NCI-H69 (cell line): Measurements from ENCODE around the gene ADAT3.

ENCODE experiments used
- DNase-seq: peaks from one replicate; lab custom pipeline; 2025; lab: John Stamatoyannopoulos, UW

The ADAT3 gene

GRCh38 chr19:1957562-1958248 is 52.5 kb downstream of the ADAT3 start:
- DNase-seq, result no peak

DNA sequence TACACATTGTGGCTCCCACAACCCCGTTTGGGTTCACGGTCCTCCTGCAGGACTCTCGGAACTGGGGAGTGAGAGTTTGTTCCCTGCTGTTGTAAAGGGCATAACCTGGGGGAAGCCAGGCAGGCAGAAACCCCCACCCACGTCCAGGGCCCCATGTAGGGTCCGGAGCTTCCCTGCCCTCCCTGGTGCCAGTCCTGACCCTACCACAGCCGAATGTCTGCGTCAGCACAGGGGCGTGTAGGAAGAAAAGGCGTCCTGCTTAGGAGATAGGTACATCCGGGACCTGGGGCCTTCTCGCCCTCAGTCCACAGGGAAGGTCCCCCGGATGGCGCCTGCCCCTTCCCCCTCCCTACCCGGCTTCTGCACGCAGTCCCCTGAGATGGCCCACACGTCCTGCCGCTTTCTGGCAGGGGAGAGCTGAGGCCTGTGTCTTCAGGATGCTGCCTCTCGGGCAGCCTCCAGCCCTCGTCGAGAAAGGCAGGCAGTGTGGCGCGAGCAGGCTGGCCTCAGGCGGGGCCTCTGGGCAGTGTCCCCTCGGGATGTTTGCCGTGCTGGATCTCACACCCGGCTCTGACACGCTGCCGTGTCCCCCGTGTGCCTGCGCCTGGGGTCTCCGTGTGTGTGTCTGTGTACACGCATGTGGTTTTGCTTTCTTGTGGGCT is 54.9 kb downstream of the ADAT3 start:
- DNase-seq, result no peak

GRCh38 chr19:1961000-1961883 is 56.0 kb downstream of the ADAT3 start:
- no peak for DNase-seq

DNA sequence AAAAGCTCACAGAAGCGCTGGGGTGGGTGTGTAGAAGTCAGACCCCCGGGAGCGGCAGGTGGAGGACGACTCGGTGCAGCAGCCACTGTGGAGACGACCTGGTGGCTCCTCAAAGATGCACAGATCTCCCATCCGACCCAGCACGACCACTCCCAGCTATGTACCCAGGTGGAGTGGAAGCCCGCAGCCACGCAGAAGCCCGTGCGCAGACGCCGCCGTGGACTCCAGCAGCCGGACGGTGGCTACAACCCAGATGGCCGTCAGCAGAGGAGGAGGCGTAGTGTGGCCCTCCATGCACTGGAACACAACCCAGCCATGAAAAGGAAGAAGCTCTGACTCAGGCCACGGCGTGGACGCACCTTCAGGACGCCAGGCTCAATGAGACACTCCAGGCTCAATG is 57.5 kb downstream of the ADAT3 start:
- DNase-seq, result no peak
